ENCODE measurements around the gene KLHDC4. TPM values are rescaled to one million over a fixed set of nuclear protein-coding genes. Genes with fewer than 3 reads are reported as not detected.

Gene KLHDC4
- total and polyA plus RNA-seq, 9 donors: 18.4 to 38.0 (median 26.1) TPM

GRCh38 chr16:87693827-87694226 lies 72.0 kb downstream of the KLHDC4 start:
- H3K27me3 ChIP-seq (ENCODE audit: control insufficient read depth, insufficient read depth, low read length): peaks cover 12% of the 10 kb centered on the region
- H3K27ac ChIP-seq (ENCODE audit: low read length): no peak overlapping the region
- no peak overlapping the region for H3K4me3 ChIP-seq (ENCODE audit: low read length)
- WGBS (ENCODE audit: insufficient coverage): 90% methylated on average over 16 of the region's 16 CpGs
- H3K9me3 ChIP-seq (replicated peaks; ENCODE audit: control insufficient read depth, low read depth, low read length): no peaks in the 10 kb centered on the region
- peaks cover 19% of the 10 kb centered on the region for H3K36me3 ChIP-seq (ENCODE audit: control insufficient read depth, insufficient read depth, low read length)
- no peak for DNase-seq
- H3K4me1 ChIP-seq (ENCODE audit: control insufficient read depth, insufficient read depth, low read length): peaks cover 15% of the 10 kb centered on the region

GRCh38 chr16:87692756-87693155 lies 73.0 kb downstream of the KLHDC4 start:
- H3K27me3 ChIP-seq (ENCODE audit: control insufficient read depth, insufficient read depth, low read length): peaks cover 22% of the 10 kb centered on the region
- no peaks in the 10 kb centered on the region for H3K9me3 ChIP-seq (replicated peaks; ENCODE audit: control insufficient read depth, low read depth, low read length)
- H3K4me1 ChIP-seq (ENCODE audit: control insufficient read depth, insufficient read depth, low read length): peaks cover 15% of the 10 kb centered on the region
- 82% methylated on average over 3 of the region's 12 CpGs for WGBS (ENCODE audit: insufficient coverage)
- DNase-seq: no peak
- H3K27ac ChIP-seq (ENCODE audit: low read length): no peak overlapping the region
- H3K4me3 ChIP-seq (ENCODE audit: low read length): no peak overlapping the region
- peaks cover 16% of the 10 kb centered on the region for H3K36me3 ChIP-seq (ENCODE audit: control insufficient read depth, insufficient read depth, low read length)

- Histone ChIP-seq H3K36me3 (ENCODE audit: control insufficient read depth, insufficient read depth, low read length) (peaks cover 16% of the 10 kb centered on the region), H3K4me3 (ENCODE audit: low read length) (no peak overlapping the region), H3K27me3 (ENCODE audit: control insufficient read depth, insufficient read depth, low read length) (peaks cover 23% of the 10 kb centered on the region), H3K4me1 (ENCODE audit: control insufficient read depth, insufficient read depth, low read length) (peaks cover 18% of the 10 kb centered on the region), H3K9me3 (replicated peaks; ENCODE audit: control insufficient read depth, low read depth, low read length) (no peaks in the 10 kb centered on the region), H3K27ac (ENCODE audit: low read length) (no peak overlapping the region)
- no peak for DNase-seq
- 75% methylated on average over 5 of the region's 7 CpGs for WGBS (ENCODE audit: insufficient coverage)
Measured at GRCh38 chr16:87692176-87692575, 73.6 kb downstream of the KLHDC4 start.

- WGBS (ENCODE audit: insufficient coverage): 69% methylated on average over 11 of the region's 14 CpGs
- H3K4me3 ChIP-seq (ENCODE audit: low read length): no peak overlapping the region
- no peak overlapping the region for H3K27ac ChIP-seq (ENCODE audit: low read length)
- peaks cover 26% of the 10 kb centered on the region for H3K27me3 ChIP-seq (ENCODE audit: control insufficient read depth, insufficient read depth, low read length)
- peaks cover 19% of the 10 kb centered on the region for H3K4me1 ChIP-seq (ENCODE audit: control insufficient read depth, insufficient read depth, low read length)
- DNase-seq: no peak
- peaks cover 16% of the 10 kb centered on the region for H3K36me3 ChIP-seq (ENCODE audit: control insufficient read depth, insufficient read depth, low read length)
- no peaks in the 10 kb centered on the region for H3K9me3 ChIP-seq (replicated peaks; ENCODE audit: control insufficient read depth, low read depth, low read length)
Measured at GRCh38 chr16:87691686-87692079, 74.1 kb downstream of the KLHDC4 start.

GRCh38 chr16:87690911-87691685 lies 74.7 kb downstream of the KLHDC4 start:
- H3K27me3 ChIP-seq (ENCODE audit: control insufficient read depth, insufficient read depth, low read length): peaks cover 29% of the 10 kb centered on the region
- H3K36me3 ChIP-seq (ENCODE audit: control insufficient read depth, insufficient read depth, low read length): peaks cover 12% of the 10 kb centered on the region
- no peaks in the 10 kb centered on the region for H3K9me3 ChIP-seq (replicated peaks; ENCODE audit: control insufficient read depth, low read depth, low read length)
- WGBS (ENCODE audit: insufficient coverage): 68% methylated on average over 32 of the region's 33 CpGs
- peaks cover 24% of the 10 kb centered on the region for H3K4me1 ChIP-seq (ENCODE audit: control insufficient read depth, insufficient read depth, low read length)
- H3K27ac ChIP-seq (ENCODE audit: low read length): no peak overlapping the region
- no peak overlapping the region for H3K4me3 ChIP-seq (ENCODE audit: low read length)
- no peak for DNase-seq

- Histone ChIP-seq H3K27ac (ENCODE audit: low read length) (no peak overlapping the region), H3K4me3 (ENCODE audit: low read length) (no peak overlapping the region), H3K9me3 (replicated peaks; ENCODE audit: control insufficient read depth, low read depth, low read length) (no peaks in the 10 kb centered on the region), H3K36me3 (ENCODE audit: control insufficient read depth, insufficient read depth, low read length) (peaks cover 3% of the 10 kb centered on the region), H3K27me3 (ENCODE audit: control insufficient read depth, insufficient read depth, low read length) (peaks cover 37% of the 10 kb centered on the region), H3K4me1 (ENCODE audit: control insufficient read depth, insufficient read depth, low read length) (peaks cover 29% of the 10 kb centered on the region)
- 90% methylated on average over 45 of the region's 46 CpGs for WGBS (ENCODE audit: insufficient coverage)
- no peak for DNase-seq
Measured at GRCh38 chr16:87689956-87690465, 75.8 kb downstream of the KLHDC4 start.

GRCh38 chr16:87688876-87689815 lies 76.6 kb downstream of the KLHDC4 start:
- Histone ChIP-seq H3K4me3 (ENCODE audit: low read length) (no peak overlapping the region), H3K9me3 (replicated peaks; ENCODE audit: control insufficient read depth, low read depth, low read length) (no peaks in the 10 kb centered on the region), H3K27me3 (ENCODE audit: control insufficient read depth, insufficient read depth, low read length) (peaks cover 39% of the 10 kb centered on the region), H3K4me1 (ENCODE audit: control insufficient read depth, insufficient read depth, low read length) (peaks cover 23% of the 10 kb centered on the region), H3K27ac (ENCODE audit: low read length) (no peak overlapping the region), H3K36me3 (ENCODE audit: control insufficient read depth, insufficient read depth, low read length) (no peaks in the 10 kb centered on the region)
- 83% methylated on average over 32 of the region's 45 CpGs for WGBS (ENCODE audit: insufficient coverage)
- DNase-seq: no peak

- Histone ChIP-seq H3K4me1 (ENCODE audit: control insufficient read depth, insufficient read depth, low read length) (peaks cover 23% of the 10 kb centered on the region), H3K36me3 (ENCODE audit: control insufficient read depth, insufficient read depth, low read length) (no peaks in the 10 kb centered on the region), H3K9me3 (replicated peaks; ENCODE audit: control insufficient read depth, low read depth, low read length) (no peaks in the 10 kb centered on the region), H3K27me3 (ENCODE audit: control insufficient read depth, insufficient read depth, low read length) (peaks cover 41% of the 10 kb centered on the region), H3K4me3 (ENCODE audit: low read length) (no peak overlapping the region), H3K27ac (ENCODE audit: low read length) (no peak overlapping the region)
- DNase-seq: no peak
- 89% methylated on average over 12 of the region's 14 CpGs for WGBS (ENCODE audit: insufficient coverage)
Measured at GRCh38 chr16:87687998-87688529, 77.7 kb downstream of the KLHDC4 start.

GRCh38 chr16:87687126-87687910 lies 78.5 kb downstream of the KLHDC4 start:
- WGBS (ENCODE audit: insufficient coverage): 64% methylated on average over 27 of the region's 31 CpGs
- Histone ChIP-seq H3K27me3 (ENCODE audit: control insufficient read depth, insufficient read depth, low read length) (peaks cover 48% of the 10 kb centered on the region), H3K4me3 (ENCODE audit: low read length) (no peak overlapping the region), H3K9me3 (replicated peaks; ENCODE audit: control insufficient read depth, low read depth, low read length) (no peaks in the 10 kb centered on the region), H3K36me3 (ENCODE audit: control insufficient read depth, insufficient read depth, low read length) (no peaks in the 10 kb centered on the region), H3K4me1 (ENCODE audit: control insufficient read depth, insufficient read depth, low read length) (peaks cover 27% of the 10 kb centered on the region), H3K27ac (ENCODE audit: low read length) (no peak overlapping the region)
- DNase-seq: peak; percentile 80
